GM12801 (cell line): ENCODE data around the gene MRGPRE.

ENCODE experiments used
- CTCF ChIP-seq: IDR thresholded peaks from one replicate; pipeline ENCODE4 v1.5.1; 2011; ENCODE audit warnings: control low read depth; ENCODE audit not compliant: insufficient read length; ENCODE audit errors: extremely low read depth

MRGPRE gene

GRCh38 chr11:3196161-3197043 lies 35.8 kb downstream of the MRGPRE start:
- no peak for TF ChIP-seq CTCF

GRCh38 chr11:3195251-3196160 lies 36.7 kb downstream of the MRGPRE start:
- TF ChIP-seq CTCF, result no peak

GRCh38 chr11:3194016-3194816 lies 38.0 kb downstream of the MRGPRE start:
- no peak for TF ChIP-seq CTCF

- no peak for TF ChIP-seq CTCF
These were observed 38.7 kb downstream of the MRGPRE start for GRCh38 chr11:3193373-3194015.

- TF ChIP-seq CTCF, result no peak
These were observed 39.5 kb downstream of the MRGPRE start for GRCh38 chr11:3192511-3193372.

- TF ChIP-seq CTCF, result no peak
These were observed 40.5 kb downstream of the MRGPRE start for GRCh38 chr11:3191586-3192324.
